SU-DHL-6 (cell line): ENCODE data around the gene INF2.

Experiments used
- H2AFZ ChIP-seq: fragments of 200-600 bp; sonication (generic); 2 replicates; pipeline ENCODE4 v1.6.1; 2014; ENCODE audit warnings: low read depth, mild to moderate bottlenecking, moderate library complexity, mixed read lengths, antibody characterized with exemption, low read length; ENCODE audit not compliant: severe bottlenecking
- H3F3A ChIP-seq: fragments of 200-600 bp; shearing (Covaris generic); 2 replicates; pipeline ENCODE4 v1.6.0; 2016; ENCODE audit warnings: antibody characterized with exemption, mild to moderate bottlenecking; ENCODE audit not compliant: insufficient read depth
- H3K27ac ChIP-seq: fragments of 200-600 bp; sonication (generic); 2 replicates; pipeline ENCODE4 v1.5.1; 2016; ENCODE audit warnings: low read depth, mild to moderate bottlenecking, low read length, moderate library complexity, mixed read lengths
- H3K27me3 ChIP-seq: fragments of 200-600 bp; sonication (generic), shearing (Covaris generic); 2 replicates; pipeline ENCODE4 v1.6.0; 2014; ENCODE audit warnings: mild to moderate bottlenecking, low read length
- H3K36me3 ChIP-seq: fragments of 200-600 bp; sonication (generic); 2 replicates; pipeline ENCODE4 v1.6.1; 2014; ENCODE audit warnings: mild to moderate bottlenecking, low read length, mixed read lengths
- H3K4me2 ChIP-seq: fragments of 300-600, 200-600 bp; shearing (Covaris generic), sonication (generic); 2 replicates; pipeline ENCODE4 v1.6.0; 2014; ENCODE audit warnings: low read length, low read depth, mild to moderate bottlenecking; ENCODE audit not compliant: poor library complexity, severe bottlenecking
- H3K4me3 ChIP-seq: fragments of 200-600 bp; sonication (generic); 2 replicates; pipeline ENCODE4 v1.5.1; 2014; ENCODE audit warnings: antibody characterized with exemption, low read length, mild to moderate bottlenecking, mixed read lengths; ENCODE audit not compliant: insufficient read depth, poor library complexity, severe bottlenecking
- H3K79me2 ChIP-seq: fragments of 200-600 bp; sonication (generic); 2 replicates; pipeline ENCODE4 v1.6.1; 2014; ENCODE audit warnings: mild to moderate bottlenecking, low read length, moderate library complexity; ENCODE audit not compliant: insufficient read depth
- H3K9ac ChIP-seq: fragments of 200-600 bp; sonication (generic); 2 replicates; pipeline ENCODE4 v1.7.0; 2014; ENCODE audit warnings: mild to moderate bottlenecking, low read length
- H3K9me2 ChIP-seq: fragments of 200-600 bp; sonication (generic); replicated peaks from 2 replicates; pipeline ENCODE4 v1.6.1; 2014; ENCODE audit warnings: low read length; ENCODE audit not compliant: insufficient read depth
- H3K9me3 ChIP-seq: fragments of 200-600 bp; sonication (generic); 2 replicates; pipeline ENCODE4 v1.6.1; 2014; ENCODE audit warnings: low read length, mixed read lengths; ENCODE audit not compliant: insufficient read depth
- H4K20me1 ChIP-seq: fragments of 200-600 bp; sonication (generic); 2 replicates; pipeline ENCODE4 v1.6.1; 2014; ENCODE audit warnings: low read depth, mild to moderate bottlenecking, antibody characterized with exemption, low read length, moderate library complexity, mixed read lengths
- CTCF ChIP-seq: fragments of 200-600 bp; sonication (generic); IDR thresholded peaks from one replicate; pipeline ENCODE4 v1.5.1; 2017; ENCODE audit warnings: antibody characterized with exemption, mild to moderate bottlenecking, low read length, moderate library complexity; ENCODE audit not compliant: insufficient read depth, poor library complexity, severe bottlenecking
- EZH2phosphoT487 ChIP-seq: fragments of 200-600 bp; sonication (generic), shearing (Covaris generic); conservative IDR thresholded peaks from 2 replicates; pipeline ENCODE4 v1.6.1; 2018; ENCODE audit warnings: mild to moderate bottlenecking, antibody characterized with exemption, low read length, moderate library complexity, mixed read lengths

The INF2 gene

GRCh38 chr14:104684449-104684821 lies 5.0 kb upstream of the INF2 start:
- Histone ChIP-seq H3K9ac (no peak overlapping the region), H3K27me3 (no peaks in the 10 kb centered on the region), H3F3A (no peaks in the 10 kb centered on the region), H3K4me2 (no peak overlapping the region), H3K9me3 (no peaks in the 10 kb centered on the region), H4K20me1 (no peaks in the 10 kb centered on the region), H3K4me3 (no peak overlapping the region), H3K27ac (no peak overlapping the region), H3K9me2 (no peaks in the 10 kb centered on the region), H2AFZ (no peak overlapping the region), H3K79me2 (no peaks in the 10 kb centered on the region), H3K36me3 (no peaks in the 10 kb centered on the region)
- no peak for TF ChIP-seq CTCF

- Histone ChIP-seq H3K4me2 (no peak overlapping the region), H3F3A (no peaks in the 10 kb centered on the region)
- TF ChIP-seq EZH2phosphoT487 = no peak
- no peak for TF ChIP-seq CTCF
These were observed 4.0 kb upstream of the INF2 start for GRCh38 chr14:104685216-104685997.

GRCh38 chr14:104685998-104686610 lies 3.3 kb upstream of the INF2 start:
- no peak overlapping the region for H3K27ac ChIP-seq
- no peaks in the 10 kb centered on the region for H3F3A ChIP-seq
- H3K36me3 ChIP-seq = no peaks in the 10 kb centered on the region
- H3K9ac ChIP-seq = no peak overlapping the region
- H2AFZ ChIP-seq = no peak overlapping the region
- TF ChIP-seq CTCF (no peak), EZH2phosphoT487 (no peak)
- H3K9me3 ChIP-seq = no peaks in the 10 kb centered on the region
- no peak overlapping the region for H3K4me3 ChIP-seq
- H4K20me1 ChIP-seq = no peaks in the 10 kb centered on the region
- no peaks in the 10 kb centered on the region for H3K27me3 ChIP-seq
- H3K4me2 ChIP-seq = no peak overlapping the region
- peaks cover 10% of the 10 kb centered on the region; the same call in 1 of the 2 replicates for H3K79me2 ChIP-seq
- no peaks in the 10 kb centered on the region for H3K9me2 ChIP-seq

More at GRCh38 chr14:104685216-104685997, 4.0 kb upstream of the INF2 start:
- Histone ChIP-seq H3K27me3 (no peaks in the 10 kb centered on the region), H2AFZ (no peak overlapping the region), H3K27ac (no peak overlapping the region), H3K4me3 (no peak overlapping the region), H3K9ac (no peak overlapping the region), H3K9me3 (no peaks in the 10 kb centered on the region), H4K20me1 (no peaks in the 10 kb centered on the region), H3K79me2 (peaks cover 4% of the 10 kb centered on the region; the same call in 1 of the 2 replicates), H3K9me2 (no peaks in the 10 kb centered on the region), H3K36me3 (no peaks in the 10 kb centered on the region)
